K562 (cell line): ENCODE data around the gene LINGO3. TPM values are rescaled to one million over a fixed set of nuclear protein-coding genes. Genes with fewer than 3 reads are reported as not detected.
A peak's percentile ranks its signal among the peaks of the same experiment; 100 is the strongest.

Source experiments
- COPS2 ChIP-seq: fragments of 450-650 bp; conservative IDR thresholded peaks from 2 replicates; pipeline ENCODE4 v1.6.1; 2016; ENCODE audit warnings: mild to moderate bottlenecking, moderate library complexity
- EGR1 ChIP-seq: fragments of 450-650 bp; conservative IDR thresholded peaks from 2 replicates; pipeline ENCODE4 v1.6.1; 2017; ENCODE audit warnings: mild to moderate bottlenecking
- ERF ChIP-seq: fragments of 450-650 bp; formaldehyde crosslinking; IDR thresholded peaks from 2 replicates; pipeline ENCODE4 v1.4.0; 2020; ENCODE audit warnings: mild to moderate bottlenecking, mixed read lengths
- ETV6 ChIP-seq, 3 experiments: fragments of 150-350 bp in 1 of 3; sonication (generic) in 1 of 3; formaldehyde crosslinking in 1 of 3; IDR thresholded peaks; 2 replicates each; pipeline versions ENCODE4 v1.6.1 to v1.8.0; 2014 to 2022; ENCODE audit warnings: borderline replicate concordance in 2 of 3, low read depth in 2 of 3, antibody characterized with exemption in 1 of 3, low read length in 1 of 3, mild to moderate bottlenecking in 1 of 3, missing genetic modification reagents in 1 of 3
- HMGN3 ChIP-seq: IDR thresholded peaks from 2 replicates; pipeline ENCODE4 v1.6.1; 2011; ENCODE audit warnings: borderline replicate concordance, low read depth, mild to moderate bottlenecking, mixed read lengths, low read length; ENCODE audit not compliant: insufficient read length; ENCODE audit errors: extremely low read depth
- HSF4 ChIP-seq: fragments of 250-450 bp; sonication (Bioruptor Pico); IDR thresholded peaks from 2 replicates; pipeline ENCODE4 v2.1.2; 2022; ENCODE audit warnings: mild to moderate bottlenecking, moderate library complexity, borderline replicate concordance
- JUN ChIP-seq, 2 experiments: sonication (generic) in 1 of 2; formaldehyde crosslinking in 1 of 2; IDR thresholded peaks; 2 replicates each; pipeline versions ENCODE4 v1.6.1 to v1.8.0; 2012 to 2022; ENCODE audit warnings: borderline replicate concordance in 2 of 2, mild to moderate bottlenecking in 2 of 2, improper control_type of control experiment in 1 of 2, low read depth in 1 of 2, low read length in 1 of 2, missing genetic modification reagents in 1 of 2
- KAT8 ChIP-seq: fragments of 450-650 bp; IDR thresholded peaks from 2 replicates; pipeline ENCODE4 v1.6.1; 2016; ENCODE audit warnings: low read depth, mild to moderate bottlenecking
- KLF13 ChIP-seq: fragments of 450-650 bp; IDR thresholded peaks from 2 replicates; pipeline ENCODE4 v1.6.1; 2016; ENCODE audit warnings: missing genetic modification characterization, low read depth, mild to moderate bottlenecking, missing compliant biosample characterization, moderate library complexity, borderline replicate concordance
- PCBP2 ChIP-seq: fragments of 200-400 bp; formaldehyde crosslinking; IDR thresholded peaks from 2 replicates; pipeline ENCODE4 v1.6.1; 2018; ENCODE audit warnings: low read length, low read depth, mild to moderate bottlenecking, moderate library complexity; ENCODE audit not compliant: poor library complexity, severe bottlenecking
- RB1 ChIP-seq: fragments of 450-650 bp; IDR thresholded peaks from 2 replicates; pipeline ENCODE4 v1.6.1; 2017; ENCODE audit warnings: low read depth, mild to moderate bottlenecking
- SIN3A ChIP-seq, 2 experiments: fragments of 150-350 bp in 1 of 2; IDR thresholded peaks; 2 replicates each; pipeline ENCODE4 v1.6.1; 2011 to 2016; ENCODE audit warnings: borderline replicate concordance in 2 of 2, low read depth in 2 of 2, low read length in 2 of 2, mild to moderate bottlenecking in 2 of 2, moderate library complexity in 2 of 2; ENCODE audit not compliant: control insufficient read depth in 1 of 2
- TAF1 ChIP-seq: IDR thresholded peaks from 2 replicates; pipeline ENCODE4 v1.6.1; 2011; ENCODE audit warnings: mild to moderate bottlenecking, low read length, moderate library complexity; ENCODE audit not compliant: insufficient read depth, control insufficient read depth, severe bottlenecking; ENCODE audit errors: extremely low read depth
- TOE1 ChIP-seq, 2 experiments: fragments of 450-650 bp in 1 of 2; sonication (generic) in 1 of 2; formaldehyde crosslinking in 1 of 2; IDR thresholded peaks; 2 replicates each; pipeline versions ENCODE4 v1.7.1 to v1.8.0; 2016 to 2022; ENCODE audit warnings: borderline replicate concordance in 2 of 2, mild to moderate bottlenecking in 2 of 2, antibody characterized with exemption in 1 of 2, inconsistent platforms in 1 of 2, low read depth in 1 of 2, missing genetic modification reagents in 1 of 2, moderate library complexity in 1 of 2
- U2AF2 ChIP-seq: fragments of 200-400 bp; formaldehyde crosslinking; optimal IDR thresholded peaks from 2 replicates; pipeline ENCODE3; 2017; ENCODE audit warnings: low read depth, mild to moderate bottlenecking, low read length
- ZC3H11A ChIP-seq: IDR thresholded peaks from 2 replicates; pipeline ENCODE4 v1.6.1; 2012; ENCODE audit warnings: low read depth, low read length, improper control_type of control experiment
- ZEB2 ChIP-seq: fragments of 450-650 bp; IDR thresholded peaks from 2 replicates; pipeline ENCODE4 v1.6.1; 2016
- ZNF175 ChIP-seq: fragments of 200-800 bp; sonication (Bioruptor generic); IDR thresholded peaks from 2 replicates; pipeline ENCODE4 v1.6.1; 2016; ENCODE audit warnings: low read depth, mild to moderate bottlenecking, missing genetic modification characterization, missing compliant biosample characterization
- ZNF212 ChIP-seq: fragments of 450-650 bp; formaldehyde crosslinking; IDR thresholded peaks from 2 replicates; pipeline ENCODE4 v1.4.0; 2020; ENCODE audit warnings: mild to moderate bottlenecking
- ZNF766 ChIP-seq: fragments of 200-800 bp; sonication (Bioruptor generic); conservative IDR thresholded peaks from 2 replicates; pipeline ENCODE4 v1.6.1; 2016; ENCODE audit warnings: missing genetic modification characterization, missing compliant biosample characterization
- polyA plus RNA-seq, 8 experiments: library from polyadenylated mRNA; depleted of rRNA in 4 of 8; stranded (reverse) in 5 of 8; unstranded in 3 of 8; fragments of >200 nt; fragmentation: Nextera tagmentation in 2 of 8; fragmentation: Illumina TruSeq in 1 of 8; extraction: Ambion mirVana in 2 of 8; extraction: Trizol in 1 of 8; gene quantifications; 2 replicates each; pipeline versions ENCODE4 v1.2.1 to v1.2.3, GENCODE V29; 2011 to 2014; ENCODE audit warnings: inconsistent platforms in 1 of 8, missing spikeins in 1 of 8
- total RNA-seq, 7 experiments: library from RNA; depleted of rRNA in 6 of 7; stranded (reverse); fragments of >200 nt in 6 of 7; fragmentation: Illumina TruSeq in 2 of 7; extraction: Trizol in 2 of 7; gene quantifications; 2 replicates each; pipeline versions ENCODE4 v1.2.1 to v1.2.3, GENCODE V29; 2011 to 2021; ENCODE audit warnings: low replicate concordance in 1 of 7
- TF ChIP-seq, protein P1 (sequence below), 2 experiments: fragments of 250-450 bp in 1 of 2; fragments of 450-650 bp in 1 of 2; sonication (Bioruptor Pico) in 1 of 2; IDR thresholded peaks; 2 replicates each; pipeline versions ENCODE4 v1.6.1 to v1.8.0; 2016 to 2021; ENCODE audit warnings: mild to moderate bottlenecking in 2 of 2, moderate library complexity in 2 of 2, missing compliant biosample characterization in 1 of 2, missing genetic modification characterization in 1 of 2
- TF ChIP-seq, protein P2 (sequence below), 2 experiments: IDR thresholded peaks; 2 replicates each; pipeline ENCODE4 v1.6.1; 2011; ENCODE audit warnings: borderline replicate concordance in 1 of 2, control low read depth in 1 of 2, low read depth in 1 of 2, low read length in 1 of 2, mild to moderate bottlenecking in 1 of 2, mixed read lengths in 1 of 2, moderate library complexity in 1 of 2; ENCODE audit not compliant: insufficient read depth in 1 of 2, insufficient read length in 1 of 2, poor library complexity in 1 of 2, severe bottlenecking in 1 of 2; ENCODE audit errors: extremely low read depth in 1 of 2

The LINGO3 gene
- total and polyA plus RNA-seq, 9 of the 15 experiments (the other 6 are each of a cell fraction or from before 2014, with no cell fraction given) = 0.03 to 0.05 (median 0.03) TPM; not detected in 6

DNA sequence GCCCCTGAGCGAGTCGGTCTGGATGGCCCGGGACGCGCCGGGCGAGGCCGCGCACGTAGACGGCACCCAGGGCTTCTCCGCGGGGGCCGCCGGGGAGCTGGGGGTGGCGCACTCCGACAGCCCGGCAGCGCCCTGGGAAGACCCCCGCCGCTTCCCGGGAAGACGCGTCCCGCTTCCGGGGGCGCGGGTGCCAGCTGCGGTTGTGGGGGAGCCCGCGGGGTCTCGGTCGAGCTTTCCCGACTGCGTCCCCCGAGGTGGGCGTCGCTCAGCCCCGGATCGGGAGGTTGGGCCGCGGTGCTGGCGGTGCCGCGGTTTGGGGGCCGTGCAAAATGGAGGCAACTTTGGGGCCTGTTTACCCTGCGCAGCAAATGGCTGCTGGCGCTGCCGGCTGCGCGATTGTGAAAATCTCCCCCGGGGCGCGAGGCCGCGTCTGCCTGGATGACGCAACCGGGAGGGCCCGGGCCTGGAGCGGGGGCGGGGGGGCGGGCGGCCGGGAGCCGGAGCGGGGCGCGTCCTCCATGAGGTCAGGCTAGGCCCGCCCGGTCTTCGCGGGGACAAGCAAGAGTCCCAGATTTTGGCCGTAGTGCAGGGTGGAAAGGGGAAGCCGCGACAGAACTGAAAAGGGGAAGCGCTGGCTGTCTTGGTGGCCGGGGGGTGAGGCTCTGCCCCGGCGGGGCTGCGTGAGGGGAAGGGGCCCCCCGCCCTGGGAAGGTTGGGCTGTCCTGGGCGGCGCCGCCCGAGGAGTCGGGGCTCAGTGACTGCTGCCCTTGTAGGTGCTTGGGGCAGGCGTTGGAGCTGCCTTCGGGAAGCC is 37.3 kb downstream of the LINGO3 start (continued):
- TF ChIP-seq, protein P1, sequence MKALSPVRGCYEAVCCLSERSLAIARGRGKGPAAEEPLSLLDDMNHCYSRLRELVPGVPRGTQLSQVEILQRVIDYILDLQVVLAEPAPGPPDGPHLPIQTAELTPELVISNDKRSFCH (CRISPR knock-in tag; IDR thresholded peaks at IDR 0.05) = no peak
- TF ChIP-seq, protein P1 (tag; IDR thresholded peaks at IDR 0.05) = 0 out of 2 replicates have a peak, but pooled peaks have one; percentile 34
- TF ChIP-seq ERF (CRISPR knock-in tag) = peak; percentile 90
- TF ChIP-seq KAT8 = peak; percentile 51; the same call in 1 of the 2 replicates
- no peak for TF ChIP-seq HSF4 (CRISPR knock-in tag)
- TF ChIP-seq ZNF766 = no peak
- peak; percentile 58 for TF ChIP-seq TAF1
- no peak for TF ChIP-seq COPS2
- no peak for TF ChIP-seq RB1
- TF ChIP-seq, protein P2, sequence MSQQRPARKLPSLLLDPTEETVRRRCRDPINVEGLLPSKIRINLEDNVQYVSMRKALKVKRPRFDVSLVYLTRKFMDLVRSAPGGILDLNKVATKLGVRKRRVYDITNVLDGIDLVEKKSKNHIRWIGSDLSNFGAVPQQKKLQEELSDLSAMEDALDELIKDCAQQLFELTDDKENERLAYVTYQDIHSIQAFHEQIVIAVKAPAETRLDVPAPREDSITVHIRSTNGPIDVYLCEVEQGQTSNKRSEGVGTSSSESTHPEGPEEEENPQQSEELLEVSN (IDR thresholded peaks at IDR 0.05; ENCODE audit: borderline replicate concordance in 1 of 2, extremely low read depth in 1 of 2, insufficient read depth in 1 of 2, insufficient read length in 1 of 2, low read depth in 1 of 2, low read length in 1 of 2, poor library complexity in 1 of 2, severe bottlenecking in 1 of 2) = peak in 1 of 2 experiments; percentile 58
- TF ChIP-seq PCBP2 = peak; percentile 69
- no peak for TF ChIP-seq KLF13 (tag)
- no peak for TF ChIP-seq U2AF2
- TF ChIP-seq ZC3H11A = 0 out of 2 replicates have a peak, but pooled peaks have one; percentile 65
- TF ChIP-seq HMGN3 = peak; percentile 82
- no peak for TF ChIP-seq TOE1 (IDR thresholded peaks at IDR 0.05; ENCODE audit: borderline replicate concordance)
- peak; percentile 37; the same call in 1 of the 2 replicates for TF ChIP-seq TOE1 (CRISPR knock-in tag; IDR thresholded peaks at IDR 0.05; ENCODE audit: borderline replicate concordance, low read depth)
- no peak for TF ChIP-seq JUN (IDR thresholded peaks at IDR 0.05; ENCODE audit: borderline replicate concordance, low read depth, low read length)
- TF ChIP-seq JUN (CRISPR knock-in tag; IDR thresholded peaks at IDR 0.05; ENCODE audit: borderline replicate concordance) = no peak
- TF ChIP-seq ZNF175 (CRISPR knock-in tag) = no peak
- TF ChIP-seq EGR1 = peak; percentile 53
- 0 out of 2 replicates have a peak, but pooled peaks have one; percentile 16 for TF ChIP-seq ZNF212 (CRISPR knock-in tag)
- no peak for TF ChIP-seq ZEB2
- no peak for TF ChIP-seq ETV6 (IDR thresholded peaks at IDR 0.05; ENCODE audit: borderline replicate concordance in 1 of 2, low read depth in 2 of 2, low read length in 1 of 2)
- TF ChIP-seq ETV6 (CRISPR knock-in tag; IDR thresholded peaks at IDR 0.05; ENCODE audit: borderline replicate concordance) = peak; percentile 27; the same call in 1 of the 2 replicates
- TF ChIP-seq SIN3A (IDR thresholded peaks at IDR 0.05; ENCODE audit: borderline replicate concordance in 2 of 2, control insufficient read depth in 1 of 2, low read depth in 2 of 2, low read length in 2 of 2) = no peak; a peak in 1 of 4 replicates
